SH-SY5Y (cell line): ENCODE data around the gene MILR1.

Experiments
- GATA2 ChIP-seq: IDR thresholded peaks from 2 replicates; pipeline ENCODE4 v1.6.1; 2011; ENCODE audit warnings: mild to moderate bottlenecking, low read depth, low read length
- GATA3 ChIP-seq: IDR thresholded peaks from 2 replicates; pipeline ENCODE4 v1.6.1; 2011; ENCODE audit warnings: low read depth, mild to moderate bottlenecking, low read length, moderate library complexity

MILR1 gene

GRCh38 chr17:64448665-64449512 is at the start of gene MILR1:
Gene MILR1, plus strand, starts transcription at chr17:64449115. Its CDS starts 54 bp downstream, at chr17:64449169.
- TF ChIP-seq GATA2, result no peak
- TF ChIP-seq GATA3, result no peak

GRCh38 chr17:64399767-64400156 is 49.2 kb upstream of the MILR1 start:
- no peak for TF ChIP-seq GATA2
- no peak for TF ChIP-seq GATA3

- TF ChIP-seq GATA2, result no peak
- no peak for TF ChIP-seq GATA3
These were observed 48.3 kb upstream of the MILR1 start for GRCh38 chr17:64400642-64401041.

- no peak for TF ChIP-seq GATA2
- TF ChIP-seq GATA3, result no peak
These were observed 47.6 kb upstream of the MILR1 start for GRCh38 chr17:64401244-64401860.

- TF ChIP-seq GATA2 (no peak), GATA3 (no peak)
These were observed 47.0 kb upstream of the MILR1 start for GRCh38 chr17:64401941-64402340.

GRCh38 chr17:64402469-64402868 is 46.4 kb upstream of the MILR1 start:
- no peak for TF ChIP-seq GATA2
- no peak for TF ChIP-seq GATA3

GRCh38 chr17:64403881-64404460 is 44.9 kb upstream of the MILR1 start:
- no peak for TF ChIP-seq GATA3
- TF ChIP-seq GATA2, result no peak

- TF ChIP-seq GATA3 (no peak), GATA2 (no peak)
These were observed 42.4 kb upstream of the MILR1 start for GRCh38 chr17:64406321-64407200.

GRCh38 chr17:64410750-64411490 is 38.0 kb upstream of the MILR1 start:
- TF ChIP-seq GATA3 (no peak), GATA2 (no peak)

GRCh38 chr17:64411999-64412771 is 36.7 kb upstream of the MILR1 start:
- TF ChIP-seq GATA3 (no peak), GATA2 (no peak)

- TF ChIP-seq GATA3, result no peak
- TF ChIP-seq GATA2, result no peak
These were observed 36.0 kb upstream of the MILR1 start for GRCh38 chr17:64412944-64413381.

- no peak for TF ChIP-seq GATA2
- no peak for TF ChIP-seq GATA3
These were observed 35.4 kb upstream of the MILR1 start for GRCh38 chr17:64413513-64413912.
